ENCODE data around the gene MND1.

MND1 gene

GRCh38 chr4:153344131-153345011, at the start of gene MND1:
Gene MND1 (plus strand): TSS chr4:153344688. CDS start chr4:153344738, 50 bp downstream.
- DNase-seq, result peak; percentile 56

- no peak for DNase-seq
Observed at GRCh38 chr4:153295131-153295755, 49.2 kb upstream of the MND1 start.

GRCh38 chr4:153296040-153296823, 48.3 kb upstream of the MND1 start:
- no peak for DNase-seq

- DNase-seq, result no peak
Observed at GRCh38 chr4:153297116-153297515, 47.4 kb upstream of the MND1 start.

- DNase-seq, result no peak
Observed at GRCh38 chr4:153310793-153311192, 33.7 kb upstream of the MND1 start.

GRCh38 chr4:153314915-153315314, 29.6 kb upstream of the MND1 start:
- DNase-seq, result no peak

GRCh38 chr4:153318696-153319320, 25.7 kb upstream of the MND1 start:
- peak; percentile 40 for DNase-seq

GRCh38 chr4:153322791-153323190, 21.7 kb upstream of the MND1 start:
- DNase-seq, result no peak

- no peak for DNase-seq
Observed at GRCh38 chr4:153324046-153324445, 20.4 kb upstream of the MND1 start.

- no peak for DNase-seq
Observed at GRCh38 chr4:153325558-153325957, 18.9 kb upstream of the MND1 start.

- DNase-seq, result no peak
Observed at GRCh38 chr4:153326513-153326912, 18.0 kb upstream of the MND1 start.

GRCh38 chr4:153327247-153327646, 17.2 kb upstream of the MND1 start:
- DNase-seq, result no peak

GRCh38 chr4:153332936-153333335, 11.6 kb upstream of the MND1 start:
- DNase-seq, result no peak

- DNase-seq, result no peak
Observed at GRCh38 chr4:153333874-153334273, 10.6 kb upstream of the MND1 start.

- DNase-seq, result no peak
Observed at GRCh38 chr4:153335665-153336064, 8.8 kb upstream of the MND1 start.

GRCh38 chr4:153337686-153338085, 6.8 kb upstream of the MND1 start:
- DNase-seq, result no peak

- DNase-seq, result no peak
Observed at GRCh38 chr4:153341575-153342090, 2.9 kb upstream of the MND1 start.

GRCh38 chr4:153342751-153343552, 1.5 kb upstream of the MND1 start:
- DNase-seq, result no peak

- peak; percentile 38 for DNase-seq
Observed at GRCh38 chr4:153345012-153345981, 809 bp downstream of the MND1 start.

- DNase-seq, result no peak
Observed at GRCh38 chr4:153346031-153346430, 1.5 kb downstream of the MND1 start.

- no peak for DNase-seq
Observed at GRCh38 chr4:153346563-153346962, 2.1 kb downstream of the MND1 start.

Measured in NCI-H1105 treated with DMSO at 0.1 percent for 48 hours (cell line).